ENCODE data around the gene ZNF521. TPM values are rescaled to one million over a fixed set of nuclear protein-coding genes. Genes with fewer than 3 reads are reported as not detected.

Gene ZNF521
- total and polyA plus RNA-seq, 2 experiments from 2014 or later = 3.1 to 9.2 TPM

GRCh38 chr18:25052511-25052921 is 299.4 kb downstream of the ZNF521 start:
- Histone ChIP-seq H3K36me3 (ENCODE audit: insufficient read depth) (no peaks in the 10 kb centered on the region), H3K4me3 (no peak overlapping the region), H4K20me1 (replicated peaks; ENCODE audit: insufficient read depth) (peaks cover 7% of the 10 kb centered on the region; the same call in 1 of the 2 replicates), H3K4me2 (no peak overlapping the region), H3K27me3 (ENCODE audit: insufficient read depth) (peaks cover 67% of the 10 kb centered on the region), H3K9me2 (ENCODE audit: insufficient read depth) (peaks cover 4% of the 10 kb centered on the region; the same call in 1 of the 2 replicates), H3K4me1 (ENCODE audit: insufficient read depth) (peaks cover 3% of the 10 kb centered on the region), H3K79me2 (replicated peaks; ENCODE audit: insufficient read depth) (no peaks in the 10 kb centered on the region), H2AFZ (no peak overlapping the region), H3F3A (replicated peaks; ENCODE audit: low read depth) (no peaks in the 10 kb centered on the region), H3K27ac (ENCODE audit: low read depth) (no peak overlapping the region)
- H3K9me3 Mint-ChIP-seq = no peaks in the 10 kb centered on the region
- TF ChIP-seq CREB1 (CRISPR knock-in tag; IDR thresholded peaks at IDR 0.05; ENCODE audit: low read depth) (no peak), ETS1 (IDR thresholded peaks at IDR 0.05) (no peak), EZH2phosphoT487 (IDR thresholded peaks at IDR 0.05; ENCODE audit: unreplicated experiment) (no peak), EZH2 (IDR thresholded peaks at IDR 0.05; ENCODE audit: low read depth, unreplicated experiment) (no peak), ZNF331 (CRISPR knock-in tag; IDR thresholded peaks at IDR 0.05; ENCODE audit: low read depth) (no peak), NANOG (IDR thresholded peaks at IDR 0.05; ENCODE audit: borderline replicate concordance) (no peak), POLR2AphosphoS5 (IDR thresholded peaks at IDR 0.05; ENCODE audit: low read depth) (no peak), REST (IDR thresholded peaks at IDR 0.05; ENCODE audit: unreplicated experiment) (no peak), ZNF114 (CRISPR knock-in tag; IDR thresholded peaks at IDR 0.05) (no peak), ZNF462 (CRISPR knock-in tag; IDR thresholded peaks at IDR 0.05) (no peak), CTCF (conservative IDR thresholded peaks at IDR 0.05; ENCODE audit: low read depth in 2 of 2) (no peak), STAT1 (IDR thresholded peaks at IDR 0.05; ENCODE audit: unreplicated experiment) (no peak), JUNB (IDR thresholded peaks at IDR 0.05; ENCODE audit: unreplicated experiment) (no peak)
- H3K36me3 Mint-ChIP-seq (ENCODE audit: low read depth) = no peaks in the 10 kb centered on the region
- ATAC-seq = no peak
- no peak overlapping the region for H3K4me3 Mint-ChIP-seq
- peaks cover 29% of the 10 kb centered on the region for H3K27me3 Mint-ChIP-seq (ENCODE audit: insufficient read depth, low read depth, poor library complexity)
- no peak for DNase-seq (ENCODE audit: low spot score)
- peaks cover 5% of the 10 kb centered on the region for H3K4me1 Mint-ChIP-seq
- no peak overlapping the region for H3K27ac Mint-ChIP-seq

Data from GM23338 (cell line).